ENCODE measurements around the gene BEST4. TPM values are rescaled to one million over a fixed set of nuclear protein-coding genes. Genes with fewer than 3 reads are reported as not detected.

Gene BEST4
- total and polyA plus RNA-seq, 2 of the 13 experiments (the other 11 are each of a cell fraction or from before 2014, with no cell fraction given): 0.77 to 1.4 TPM

DNA sequence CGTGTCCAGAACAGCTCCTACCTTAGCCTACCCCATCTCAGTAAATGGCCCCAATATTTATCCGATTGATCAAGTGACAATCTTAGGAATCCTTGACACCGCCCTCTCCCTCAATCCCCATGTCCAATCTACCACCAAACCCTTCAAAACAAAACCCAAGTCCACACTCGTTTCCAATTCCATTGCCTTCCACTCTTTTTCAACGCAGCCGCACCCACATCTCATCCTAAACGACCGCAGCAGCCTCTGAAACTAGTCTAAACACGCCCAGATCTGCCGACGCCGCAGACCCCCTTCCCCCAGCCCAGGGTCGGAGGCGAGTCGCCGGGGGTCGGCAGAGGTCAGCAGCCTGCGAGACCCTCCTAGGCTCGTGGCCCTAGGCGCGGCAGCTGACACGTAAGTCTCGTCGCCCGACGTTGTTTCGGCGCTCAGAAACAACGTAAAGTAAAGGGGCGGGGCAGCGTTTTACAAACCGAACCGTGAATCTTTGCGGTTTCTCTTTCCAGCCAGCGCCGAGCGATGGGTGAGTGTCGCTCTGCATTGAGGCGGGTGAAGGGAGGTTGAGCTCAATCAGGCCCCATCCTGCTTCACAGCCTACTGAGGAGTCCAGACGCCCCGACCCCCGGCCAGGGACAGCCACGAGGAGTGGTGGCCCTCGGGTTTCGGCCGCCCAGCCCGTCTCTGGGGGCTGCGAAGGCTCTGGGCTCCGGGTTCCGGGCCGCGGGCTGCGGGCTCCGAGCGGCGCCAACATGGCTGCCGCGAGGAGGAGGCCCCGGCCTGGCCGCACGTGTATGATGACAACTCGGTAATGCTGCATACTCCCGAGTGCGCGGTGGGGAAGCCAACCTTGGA lies 12.7 kb downstream of the BEST4 start, which contains the start of gene RPS8 (continued):
- TF ChIP-seq, protein P1, sequence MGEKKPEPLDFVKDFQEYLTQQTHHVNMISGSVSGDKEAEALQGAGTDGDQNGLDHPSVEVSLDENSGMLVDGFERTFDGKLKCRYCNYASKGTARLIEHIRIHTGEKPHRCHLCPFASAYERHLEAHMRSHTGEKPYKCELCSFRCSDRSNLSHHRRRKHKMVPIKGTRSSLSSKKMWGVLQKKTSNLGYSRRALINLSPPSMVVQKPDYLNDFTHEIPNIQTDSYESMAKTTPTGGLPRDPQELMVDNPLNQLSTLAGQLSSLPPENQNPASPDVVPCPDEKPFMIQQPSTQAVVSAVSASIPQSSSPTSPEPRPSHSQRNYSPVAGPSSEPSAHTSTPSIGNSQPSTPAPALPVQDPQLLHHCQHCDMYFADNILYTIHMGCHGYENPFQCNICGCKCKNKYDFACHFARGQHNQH (CRISPR knock-in tag; IDR thresholded peaks at IDR 0.05): peak; percentile 81
- TF ChIP-seq CREM (IDR thresholded peaks at IDR 0.05) (peak; percentile 99), CREM (CRISPR knock-in tag; IDR thresholded peaks at IDR 0.05) (peak; percentile 95), ZNF570 (CRISPR knock-in tag; IDR thresholded peaks at IDR 0.05; ENCODE audit: borderline replicate concordance) (peak; percentile 81; the same call in 1 of the 2 replicates), ZNF382 (CRISPR knock-in tag; IDR thresholded peaks at IDR 0.05; ENCODE audit: borderline replicate concordance) (no peak), ZNF205 (CRISPR knock-in tag; IDR thresholded peaks at IDR 0.05) (peak; percentile 87; the same call in 1 of the 2 replicates), ZNF616 (CRISPR knock-in tag; IDR thresholded peaks at IDR 0.05; ENCODE audit: low read depth) (peak; percentile 5; the same call in 1 of the 2 replicates), ZNF564 (CRISPR knock-in tag; IDR thresholded peaks at IDR 0.05) (no peak), ZNF251 (CRISPR knock-in tag; IDR thresholded peaks at IDR 0.05) (0 out of 2 replicates have a peak, but pooled peaks have one; percentile 36), ZNF224 (CRISPR knock-in tag; IDR thresholded peaks at IDR 0.05) (no peak), ZNF326 (CRISPR knock-in tag; IDR thresholded peaks at IDR 0.05; ENCODE audit: borderline replicate concordance) (no peak), ETV6 (CRISPR knock-in tag; conservative IDR thresholded peaks at IDR 0.05) (no peak; the same call in 1 of the 2 replicates), HNRNPLL (IDR thresholded peaks at IDR 0.05; ENCODE audit: low read depth, low read length, poor library complexity, severe bottlenecking) (peak; percentile 80), ZNF431 (CRISPR knock-in tag; IDR thresholded peaks at IDR 0.05; ENCODE audit: borderline replicate concordance, low read depth) (no peak), KDM1A (CRISPR knock-in tag; IDR thresholded peaks at IDR 0.05) (no peak), ZSCAN21 (CRISPR knock-in tag; IDR thresholded peaks at IDR 0.05; ENCODE audit: borderline replicate concordance) (peak; percentile 90), SAP130 (CRISPR knock-in tag; IDR thresholded peaks at IDR 0.05; ENCODE audit: low read depth) (peak; percentile 95), MAFG (CRISPR knock-in tag; IDR thresholded peaks at IDR 0.05) (no peak), IRX3 (CRISPR knock-in tag; IDR thresholded peaks at IDR 0.05; ENCODE audit: borderline replicate concordance, low read depth) (no peak; the same call in 1 of the 2 replicates), ZNF331 (CRISPR knock-in tag; IDR thresholded peaks at IDR 0.05) (peak; percentile 77), NCOR1 (IDR thresholded peaks at IDR 0.05; ENCODE audit: borderline replicate concordance, low read length) (no peak; the same call in 1 of the 2 replicates), ZNF615 (CRISPR knock-in tag; IDR thresholded peaks at IDR 0.05; ENCODE audit: borderline replicate concordance) (peak; percentile 82; the same call in 1 of the 2 replicates), PBX2 (CRISPR knock-in tag; IDR thresholded peaks at IDR 0.05) (0 out of 2 replicates have a peak, but pooled peaks have one; percentile 35)
- TF ChIP-seq, protein P2, sequence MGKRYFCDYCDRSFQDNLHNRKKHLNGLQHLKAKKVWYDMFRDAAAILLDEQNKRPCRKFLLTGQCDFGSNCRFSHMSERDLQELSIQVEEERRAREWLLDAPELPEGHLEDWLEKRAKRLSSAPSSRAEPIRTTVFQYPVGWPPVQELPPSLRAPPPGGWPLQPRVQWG (CRISPR knock-in tag; IDR thresholded peaks at IDR 0.05; ENCODE audit: borderline replicate concordance, low read depth): no peak
- TF ChIP-seq, protein P3, sequence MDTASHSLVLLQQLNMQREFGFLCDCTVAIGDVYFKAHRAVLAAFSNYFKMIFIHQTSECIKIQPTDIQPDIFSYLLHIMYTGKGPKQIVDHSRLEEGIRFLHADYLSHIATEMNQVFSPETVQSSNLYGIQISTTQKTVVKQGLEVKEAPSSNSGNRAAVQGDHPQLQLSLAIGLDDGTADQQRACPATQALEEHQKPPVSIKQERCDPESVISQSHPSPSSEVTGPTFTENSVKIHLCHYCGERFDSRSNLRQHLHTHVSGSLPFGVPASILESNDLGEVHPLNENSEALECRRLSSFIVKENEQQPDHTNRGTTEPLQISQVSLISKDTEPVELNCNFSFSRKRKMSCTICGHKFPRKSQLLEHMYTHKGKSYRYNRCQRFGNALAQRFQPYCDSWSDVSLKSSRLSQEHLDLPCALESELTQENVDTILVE (CRISPR knock-in tag; IDR thresholded peaks at IDR 0.05): peak; percentile 73
- TF ChIP-seq, protein P4, sequence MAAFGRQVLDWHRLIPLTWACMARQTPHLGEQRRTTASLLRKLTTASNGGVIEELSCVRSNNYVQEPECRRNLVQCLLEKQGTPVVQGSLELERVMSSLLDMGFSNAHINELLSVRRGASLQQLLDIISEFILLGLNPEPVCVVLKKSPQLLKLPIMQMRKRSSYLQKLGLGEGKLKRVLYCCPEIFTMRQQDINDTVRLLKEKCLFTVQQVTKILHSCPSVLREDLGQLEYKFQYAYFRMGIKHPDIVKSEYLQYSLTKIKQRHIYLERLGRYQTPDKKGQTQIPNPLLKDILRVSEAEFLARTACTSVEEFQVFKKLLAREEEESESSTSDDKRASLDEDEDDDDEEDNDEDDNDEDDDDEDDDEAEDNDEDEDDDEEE (CRISPR knock-in tag; IDR thresholded peaks at IDR 0.05): 0 out of 2 replicates have a peak, but pooled peaks have one; percentile 74

All from HepG2 (cell line).